Lung (tissue), 12 donors: ENCODE results near the gene WHRN. TPM values are rescaled to one million over a fixed set of nuclear protein-coding genes. Genes with fewer than 3 reads are reported as not detected.
A peak's percentile ranks its signal among the peaks of the same experiment; 100 is the strongest.

Experiments used
- ATAC-seq: fragments of 200-7000 bp; cut with Tn5 transposase; one replicate; pipeline ENCODE4 v1.9.1; 2020; ENCODE audit warnings: moderate number of reproducible peaks; ENCODE audit not compliant: insufficient read depth, low FRiP score
- DNase-seq, 3 donors: peaks; one replicate each; pipeline ENCODE4 v3.0.0-alpha.2; 2013 to 2017
- H3K27ac ChIP-seq, 2 donors: one replicate each; pipeline ENCODE4 v1.5.1; 2013; ENCODE audit warnings: mild to moderate bottlenecking in 2 of 2, moderate library complexity in 2 of 2, control low read depth in 1 of 2, inconsistent platforms in 1 of 2, low read depth in 1 of 2, low read length in 1 of 2
- H3K27me3 ChIP-seq, 3 donors: one replicate each; pipeline ENCODE4 v1.5.1; 2013; ENCODE audit warnings: low read length in 2 of 3; ENCODE audit not compliant: control insufficient read depth in 3 of 3, insufficient read depth in 3 of 3
- H3K36me3 ChIP-seq, 4 donors: one replicate each; pipeline ENCODE4 v1.5.1; 2013; ENCODE audit warnings: low read length in 4 of 4, mild to moderate bottlenecking in 1 of 4, moderate library complexity in 1 of 4; ENCODE audit not compliant: control insufficient read depth in 4 of 4, insufficient read depth in 4 of 4
- H3K4me1 ChIP-seq, 5 donors: one replicate each; pipeline ENCODE4 v1.5.1; 2013; ENCODE audit warnings: low read length in 5 of 5, mild to moderate bottlenecking in 2 of 5, moderate library complexity in 1 of 5; ENCODE audit not compliant: control insufficient read depth in 5 of 5, insufficient read depth in 5 of 5
- H3K4me3 ChIP-seq: one replicate; pipeline ENCODE4 v1.5.1; 2013; ENCODE audit warnings: mild to moderate bottlenecking, control low read depth, moderate library complexity
- H3K9ac ChIP-seq, 2 donors: one replicate each; pipeline ENCODE4 v1.5.1; 2013; ENCODE audit warnings: low read length in 2 of 2, control low read depth in 1 of 2; ENCODE audit not compliant: insufficient read depth in 1 of 2
- H3K9me3 ChIP-seq, 4 donors: one replicate each; pipeline ENCODE4 v1.5.1; 2013; ENCODE audit warnings: low read length in 3 of 4, mild to moderate bottlenecking in 1 of 4, moderate library complexity in 1 of 4; ENCODE audit not compliant: control insufficient read depth in 4 of 4, insufficient read depth in 3 of 4
- CTCF ChIP-seq: IDR thresholded peaks from 2 replicates; pipeline ENCODE4 v1.5.1; 2012; ENCODE audit warnings: mild to moderate bottlenecking; ENCODE audit errors: control extremely low read depth, extremely low read depth
- WGBS, 2 donors: extraction: QIAGEN DNeasy Blood & Tissue Kit; methylation state at CpG; one replicate each; pipeline ENCODE4 v1.1.7; 2013; 5-methylcytosine and 5-hydroxymethylcytosine counted together
- polyA plus RNA-seq, 2 donors: library from polyadenylated mRNA; stranded (reverse); fragments of 200-250 nt; gene quantifications; one replicate each; pipeline ENCODE4 v1.2.1, GENCODE V29; 2013
- total RNA-seq, 2 donors: library from RNA; depleted of rRNA in 1 of 2; stranded (reverse); fragments of >200 nt in 1 of 2; gene quantifications; one replicate each; pipeline ENCODE4 v1.2.1, GENCODE V29; 2014 to 2021
- donor health status: control.
- donor health status: control.
- donor health status: Bipolar disorder and iron deficiency.
- donor health status: healthy.
- donor health status: DM: yes; HTN: yes; CAD: no.

WHRN gene
- total and polyA plus RNA-seq, 4 donors = 3.1 to 11.7 (median 5.6) TPM

- H3K27me3 ChIP-seq = no peaks in the 10 kb centered on the region
- H3K36me3 ChIP-seq = peaks cover 0 to 3% (median 0%) of the 10 kb centered on the region in 4 donors
- no peaks in the 10 kb centered on the region for H3K9me3 ChIP-seq
- 58 to 67% methylated on average over 9 of the region's 9 CpGs for WGBS, 2 donors
- H3K4me3 ChIP-seq = no peak overlapping the region
- no peak for TF ChIP-seq CTCF
- no peak for ATAC-seq
- H3K27ac ChIP-seq = peak overlapping the region; percentile 39 to 93
- H3K9ac ChIP-seq = peak overlapping the region; percentile 26 to 90
- no peak for DNase-seq
- H3K4me1 ChIP-seq = peaks cover 6 to 78% (median 23%) of the 10 kb centered on the region in 5 donors
Measured at GRCh38 chr9:114388357-114388682, 117.0 kb downstream of the WHRN start.

GRCh38 chr9:114387680-114388356 lies 117.5 kb downstream of the WHRN start, which contains the start of gene AKNA:
TSS of gene AKNA (minus strand) at chr9:114387982. CDS start at chr9:114381333, 6,649 bp downstream.
- Histone ChIP-seq H3K9me3 (no peaks in the 10 kb centered on the region), H3K9ac (peak within 1 kb of the TSS; percentile 38 to 90), H3K4me3 (peak within 1 kb of the TSS; percentile 51), H3K4me1 (peaks cover 7 to 81% (median 25%) of the 10 kb centered on the region in 5 donors), H3K36me3 (peaks cover 0 to 3% (median 0%) of the 10 kb centered on the region in 4 donors), H3K27ac (peak within 1 kb of the TSS; percentile 39 to 93), H3K27me3 (no peaks in the 10 kb centered on the region)
- 2% methylated on average over 25 of the region's 25 CpGs for WGBS, 2 donors
- DNase-seq (peak; percentile 92 to 95 (median 93)), ATAC-seq (peak; percentile 66)
- no peak for TF ChIP-seq CTCF

GRCh38 chr9:114386886-114387679 lies 118.2 kb downstream of the WHRN start:
- peak overlapping the region; percentile 51 for H3K4me3 ChIP-seq
- DNase-seq = peak in 2 of 3 donors; percentile 63 to 71
- no peaks in the 10 kb centered on the region for H3K27me3 ChIP-seq
- no peak for ATAC-seq
- H3K9ac ChIP-seq = peak overlapping the region; percentile 38 to 85
- H3K27ac ChIP-seq = peak overlapping the region; percentile 39 to 93
- 4 to 8% methylated on average over 18 of the region's 18 CpGs for WGBS, 2 donors
- H3K36me3 ChIP-seq = peaks cover 0 to 3% (median 0%) of the 10 kb centered on the region in 4 donors
- H3K4me1 ChIP-seq = peaks cover 7 to 76% (median 26%) of the 10 kb centered on the region in 5 donors
- TF ChIP-seq CTCF = no peak
- no peaks in the 10 kb centered on the region for H3K9me3 ChIP-seq
